NCI-H1417 treated with DMSO at 0.1 percent for 48 hours (cell line): ENCODE data around the gene CCR8.
"Not testable (repeated sequence)": the region's sequence is repeated elsewhere in the genome, so short reads cannot be mapped to it uniquely, and the experiment has no call there.

ENCODE experiments used
- DNase-seq: peaks from one replicate; lab custom pipeline; 2025; lab: John Stamatoyannopoulos, UW

CCR8 gene

GRCh38 chr3:39317571-39318169 lies 11.8 kb upstream of the CCR8 start:
- no peak for DNase-seq

DNA sequence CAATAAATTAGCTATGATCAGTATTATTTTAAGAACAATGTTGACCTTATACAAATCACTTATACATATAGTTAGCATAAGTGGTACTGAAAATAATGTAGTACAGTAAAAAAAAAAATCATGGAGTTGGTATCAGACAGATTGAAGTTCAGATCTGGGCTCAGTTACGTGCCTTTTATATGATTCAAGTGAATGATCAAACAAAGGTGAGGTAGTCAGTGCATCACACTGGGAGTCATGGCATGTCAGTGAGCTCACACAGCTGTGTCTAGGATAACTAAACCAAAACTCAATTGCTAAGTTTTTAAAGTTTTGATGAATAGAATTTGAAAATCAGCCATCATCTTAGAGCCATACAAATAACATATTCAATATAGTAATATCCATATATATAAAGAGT lies 11.2 kb upstream of the CCR8 start:
- no peak for DNase-seq

DNA sequence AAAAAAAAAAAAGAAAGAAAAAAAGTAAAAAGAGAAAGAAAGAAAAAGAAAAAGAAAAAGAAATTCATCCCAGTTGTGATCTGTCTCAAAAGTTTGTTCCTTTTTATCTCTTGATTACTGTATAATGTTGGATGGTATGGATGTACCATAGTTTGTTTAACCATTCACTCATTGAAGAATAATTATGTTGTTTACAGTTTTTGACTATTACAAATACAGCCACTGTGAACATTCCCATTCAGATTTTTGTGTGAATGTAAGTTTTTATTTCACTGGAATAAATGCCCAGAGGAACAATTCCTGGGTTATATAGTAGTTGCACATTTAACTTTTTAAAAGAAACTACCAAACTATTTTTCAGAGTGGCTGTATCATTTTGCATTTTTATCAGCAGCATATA lies 10.3 kb upstream of the CCR8 start:
- no peak for DNase-seq

DNA sequence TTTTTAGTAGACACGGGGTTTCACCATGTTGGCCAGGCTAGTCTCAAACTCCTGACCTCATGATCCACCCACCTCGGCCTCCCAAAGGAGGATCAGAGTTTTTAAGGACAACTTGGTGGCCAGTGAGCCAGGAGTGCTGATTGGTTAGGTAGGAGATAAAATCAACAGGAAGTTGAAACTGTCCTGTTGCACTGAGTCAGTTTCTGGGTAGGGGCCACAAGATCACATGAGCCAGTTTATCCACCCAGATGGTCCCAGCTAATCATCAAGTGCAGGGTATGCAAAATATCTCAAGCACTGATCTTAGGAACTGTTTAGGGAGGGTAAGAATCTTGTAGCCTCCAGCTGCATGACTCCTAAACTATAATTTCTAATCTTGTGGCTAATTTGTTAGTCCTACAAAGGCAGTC lies 7.9 kb upstream of the CCR8 start:
- not testable (repeated sequence) for DNase-seq

DNA sequence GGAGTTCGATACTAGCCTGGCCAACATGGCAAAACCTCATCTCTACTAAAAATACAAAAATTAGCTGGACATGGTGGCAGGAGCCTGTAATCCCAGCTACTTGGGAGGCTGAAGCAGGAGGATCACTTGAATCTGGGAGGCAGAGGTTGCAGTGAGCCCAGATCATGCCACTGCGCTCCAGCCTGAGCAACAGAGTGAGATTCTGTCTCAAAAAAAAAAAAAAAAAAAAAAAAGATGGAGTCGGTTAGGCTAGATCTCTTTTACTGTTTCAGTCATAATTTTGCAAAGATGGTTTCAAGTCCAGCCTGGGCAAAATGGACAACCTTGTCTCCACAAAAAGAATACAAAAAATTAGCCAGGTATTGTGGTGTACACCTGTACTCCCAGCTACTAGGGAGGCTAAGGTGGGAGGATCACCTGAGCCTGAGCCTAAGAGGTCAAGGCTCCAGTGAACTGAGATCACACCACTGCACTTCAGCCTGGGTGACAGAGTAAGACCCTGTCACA lies 7.2 kb upstream of the CCR8 start:
- DNase-seq, result not testable (repeated sequence)

DNA sequence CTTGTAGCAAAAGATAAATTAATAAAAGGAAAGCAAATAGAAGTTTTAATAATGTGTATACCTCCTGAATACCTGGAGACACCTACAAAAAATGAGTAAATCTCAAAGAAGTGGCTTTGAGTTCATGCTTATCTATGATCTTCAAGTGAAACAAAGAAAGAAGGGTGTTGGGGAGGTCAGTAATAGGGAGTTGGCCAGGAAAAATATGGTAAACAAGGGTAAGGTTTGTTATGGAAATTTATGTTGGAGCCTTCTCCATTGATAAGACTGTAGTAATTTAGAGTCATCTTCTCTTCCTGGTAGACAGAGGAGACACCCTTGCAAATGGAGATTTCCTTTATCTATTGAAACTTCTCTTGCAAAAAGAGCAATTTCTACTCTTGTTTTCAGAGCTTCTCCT lies 6.6 kb upstream of the CCR8 start:
- DNase-seq, result no peak

- DNase-seq, result no peak
Observed at GRCh38 chr3:39323494-39323893, 6.0 kb upstream of the CCR8 start.

GRCh38 chr3:39325236-39325635 lies 4.3 kb upstream of the CCR8 start:
- no peak for DNase-seq

DNA sequence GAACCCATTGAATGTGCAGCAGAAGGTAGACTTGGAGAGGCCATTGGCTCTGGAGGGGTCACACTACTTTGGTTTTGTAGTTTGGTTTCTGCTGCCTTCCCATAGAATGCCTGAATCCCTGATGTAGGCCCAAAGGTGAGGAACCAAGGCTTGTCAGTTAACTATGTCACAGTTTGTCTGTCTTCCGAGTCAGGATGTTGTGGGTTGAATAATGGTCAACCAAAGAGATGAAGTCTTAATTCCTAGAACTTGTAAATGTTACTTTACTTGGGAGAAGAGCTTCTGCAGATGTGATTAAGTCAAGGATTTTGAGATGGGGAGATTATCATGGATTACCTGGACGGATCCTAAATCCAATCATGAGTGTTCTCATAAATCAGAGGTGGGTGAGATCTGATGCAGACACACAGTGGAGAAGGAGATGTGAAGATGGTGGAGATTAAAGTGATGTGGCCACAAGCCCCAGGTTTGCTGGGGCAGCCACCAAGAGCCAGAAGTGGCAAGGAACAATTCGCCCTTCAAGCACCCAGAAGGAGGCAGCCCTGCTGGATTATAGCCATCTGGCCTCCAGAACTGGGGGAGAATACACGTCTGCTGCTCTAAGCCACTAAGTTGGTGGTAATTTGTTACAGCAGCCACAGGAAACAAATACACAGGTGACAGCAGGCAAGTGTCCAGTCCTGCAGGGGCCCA lies 2.3 kb upstream of the CCR8 start:
- no peak for DNase-seq

DNA sequence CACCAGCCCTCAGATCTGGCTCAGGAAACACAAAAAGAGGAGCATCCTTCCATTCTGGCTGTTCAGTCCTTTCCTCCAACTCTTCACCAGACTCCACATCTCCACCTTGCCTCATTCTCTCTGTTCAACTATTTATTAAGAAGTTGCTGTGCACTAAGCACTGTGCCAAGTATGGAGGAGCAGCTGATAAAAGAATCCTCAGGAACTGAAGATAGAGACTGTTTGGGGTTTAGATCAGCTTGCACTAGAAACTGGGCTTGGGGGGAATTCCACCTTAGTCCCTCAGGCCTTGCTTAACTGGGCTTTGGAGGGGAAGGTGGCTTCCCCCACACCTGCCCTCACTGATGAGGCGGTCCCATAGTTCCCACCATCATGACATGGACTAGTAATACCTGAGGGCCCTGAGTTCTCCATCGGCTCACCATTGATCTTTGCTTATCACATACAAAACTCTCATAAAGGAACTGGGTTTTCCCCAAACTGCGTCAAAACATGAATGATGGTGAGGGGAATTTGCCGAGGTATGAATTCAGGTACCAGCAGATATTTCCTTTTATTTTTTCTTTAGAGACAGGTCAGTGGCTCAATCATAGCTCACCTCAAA lies 1.7 kb upstream of the CCR8 start:
- no peak for DNase-seq

DNA sequence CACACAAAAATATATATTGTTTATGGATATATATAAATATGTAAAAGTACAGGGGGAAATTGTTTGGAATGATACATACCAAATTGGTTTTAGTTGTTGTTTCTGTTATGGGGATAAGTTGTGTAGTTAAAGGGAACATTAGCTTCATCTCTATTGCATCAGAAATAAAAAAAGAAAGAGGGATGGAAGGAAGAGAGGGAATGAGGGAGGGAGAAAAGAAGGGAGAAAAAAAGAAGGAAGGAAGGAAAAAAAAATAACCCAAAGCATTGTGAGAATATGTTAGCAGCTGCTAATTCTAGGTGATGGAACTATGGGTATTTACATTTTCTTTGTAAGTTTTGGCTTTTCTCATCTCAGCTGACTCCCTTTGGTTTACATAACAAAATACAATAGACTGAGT lies 1.3 kb downstream of the CCR8 start:
- no peak for DNase-seq

DNA sequence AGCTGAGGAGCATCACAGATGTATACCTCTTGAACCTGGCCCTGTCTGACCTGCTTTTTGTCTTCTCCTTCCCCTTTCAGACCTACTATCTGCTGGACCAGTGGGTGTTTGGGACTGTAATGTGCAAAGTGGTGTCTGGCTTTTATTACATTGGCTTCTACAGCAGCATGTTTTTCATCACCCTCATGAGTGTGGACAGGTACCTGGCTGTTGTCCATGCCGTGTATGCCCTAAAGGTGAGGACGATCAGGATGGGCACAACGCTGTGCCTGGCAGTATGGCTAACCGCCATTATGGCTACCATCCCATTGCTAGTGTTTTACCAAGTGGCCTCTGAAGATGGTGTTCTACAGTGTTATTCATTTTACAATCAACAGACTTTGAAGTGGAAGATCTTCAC lies 3.0 kb downstream of the CCR8 start:
- DNase-seq, result no peak

GRCh38 chr3:39333607-39334006 lies 4.1 kb downstream of the CCR8 start:
- no peak for DNase-seq

GRCh38 chr3:39334205-39334604 lies 4.7 kb downstream of the CCR8 start:
- no peak for DNase-seq

DNA sequence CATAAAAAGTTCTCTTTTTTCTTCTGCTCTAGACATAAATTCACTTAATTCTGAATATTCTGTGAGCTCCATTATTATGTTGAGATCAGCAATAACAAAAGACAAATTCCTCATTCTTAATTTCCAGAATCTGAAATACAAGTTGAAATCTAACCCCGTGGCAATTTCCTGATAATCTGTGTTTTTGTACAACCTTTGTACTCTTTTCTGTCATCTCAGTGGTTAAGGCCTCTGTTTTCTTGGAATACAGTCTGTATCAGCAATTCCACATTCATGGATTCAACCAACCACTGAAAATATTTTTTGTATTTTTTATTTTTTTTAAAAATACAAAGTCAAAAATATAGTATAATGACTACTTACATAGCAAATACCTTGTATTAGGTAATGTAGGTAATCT lies 8.7 kb downstream of the CCR8 start:
- DNase-seq, result no peak

GRCh38 chr3:39339086-39339485 lies 9.6 kb downstream of the CCR8 start:
- no peak for DNase-seq

- no peak for DNase-seq
Observed at GRCh38 chr3:39343076-39343717, 13.7 kb downstream of the CCR8 start.

GRCh38 chr3:39343760-39344159 lies 14.3 kb downstream of the CCR8 start:
- DNase-seq, result no peak

DNA sequence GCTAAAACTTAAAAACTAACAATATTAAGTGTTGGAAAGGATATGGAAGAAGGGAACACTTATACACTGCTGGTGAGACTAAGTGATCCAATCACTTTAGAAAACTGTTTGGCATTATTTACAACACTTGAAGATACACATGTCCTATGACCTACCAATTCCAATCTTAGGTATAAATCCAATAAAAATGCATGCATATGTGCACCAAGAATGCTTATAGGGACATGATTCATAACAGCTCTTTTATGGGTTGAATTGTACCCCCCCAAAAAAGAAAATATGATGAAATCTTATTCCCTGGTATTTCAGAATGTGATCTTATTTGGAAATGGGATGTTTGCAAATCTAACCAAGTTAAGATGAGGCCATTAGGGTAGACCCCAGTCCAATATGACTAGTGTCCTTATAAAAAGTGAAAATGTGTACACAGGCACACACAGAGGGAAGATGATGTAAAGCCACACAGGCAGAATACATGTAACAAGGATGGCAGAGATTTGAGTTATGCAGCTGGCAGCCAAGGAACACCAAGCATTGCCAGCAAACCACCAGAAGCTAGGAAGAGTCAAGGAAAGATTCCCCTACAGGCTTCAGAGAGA lies 15.3 kb downstream of the CCR8 start:
- DNase-seq, result no peak

- no peak for DNase-seq
Observed at GRCh38 chr3:39346785-39347585, 17.5 kb downstream of the CCR8 start.

DNA sequence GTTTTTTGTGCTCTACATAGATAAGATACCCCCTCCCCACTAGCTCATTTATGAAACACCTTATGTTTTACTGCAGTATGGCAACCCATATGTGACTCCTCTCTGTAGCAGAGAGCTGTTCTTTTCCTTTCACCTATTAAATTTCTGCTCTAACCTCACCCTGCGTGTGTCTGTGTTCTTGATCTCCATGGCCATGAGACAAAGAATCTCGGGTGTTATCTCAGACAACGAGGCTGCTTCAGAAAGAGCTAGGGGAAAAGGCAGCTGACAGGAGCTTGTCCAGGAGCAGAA lies 18.0 kb downstream of the CCR8 start:
- no peak for DNase-seq

- no peak for DNase-seq
Observed at GRCh38 chr3:39349080-39349479, 19.6 kb downstream of the CCR8 start.
